B cell (primary cell): ENCODE data around the gene TENM4. TPM values are rescaled to one million over a fixed set of nuclear protein-coding genes. Genes with fewer than 3 reads are reported as not detected.

Experiments used
- ATAC-seq: fragments of 200-7000 bp; cut with Tn5 transposase; one replicate; pipeline ENCODE4 v1.10.0; 2021; ENCODE audit warnings: low read depth, mild to moderate bottlenecking, moderate number of reproducible peaks, moderate library complexity
- CTCF ChIA-PET: fragments of 350-600 bp; sonication (Branson Sonifier 250); formaldehyde crosslinking; loops from one replicate; lab custom pipeline; 2021; ENCODE audit warnings: antibody characterized with exemption, inconsistent platforms; lab: Charles Lee
- POLR2A ChIA-PET: fragments of 350-600 bp; sonication (Branson Sonifier 250); formaldehyde crosslinking; loops from one replicate; lab custom pipeline; 2021; ENCODE audit warnings: antibody characterized with exemption; lab: Charles Lee
- DNase-seq: peaks from one replicate; pipeline ENCODE4 v3.0.0; 2013
- H2AFZ ChIP-seq: 2 replicates; pipeline ENCODE4 v1.6.1; 2012; ENCODE audit warnings: mild to moderate bottlenecking, low read depth, low read length; ENCODE audit not compliant: insufficient read depth, poor library complexity, severe bottlenecking
- H3K27ac ChIP-seq, 2 donors: 1 replicate in 1 of 2; 2 replicates in 1 of 2; pipeline ENCODE4 v1.5.1; 2012 to 2013; ENCODE audit warnings: low read length in 2 of 2, mild to moderate bottlenecking in 2 of 2, moderate library complexity in 1 of 2
- H3K27me3 ChIP-seq, 4 experiments: fragments of 200-600 bp in 1 of 4; sonication (generic) in 1 of 4; replicated peaks in 1 of 4; 1 replicate in 2 of 4; 2 replicates in 2 of 4; pipeline versions ENCODE4 v1.6.1 to v1.7.0; 2013 to 2016; ENCODE audit warnings: low read length in 3 of 4, mild to moderate bottlenecking in 2 of 4, mixed read lengths in 1 of 4, moderate library complexity in 1 of 4; ENCODE audit not compliant: insufficient read depth in 4 of 4, control insufficient read depth in 3 of 4; ENCODE audit errors: control extremely low read depth in 1 of 4
- H3K36me3 ChIP-seq, 2 experiments: replicated peaks in 1 of 2; 1 replicate in 1 of 2; 2 replicates in 1 of 2; pipeline versions ENCODE4 v1.6.1 to v1.7.1; 2013; ENCODE audit warnings: low read length in 1 of 2; ENCODE audit not compliant: insufficient read depth in 2 of 2, control insufficient read depth in 1 of 2; ENCODE audit errors: control extremely low read depth in 1 of 2, extremely low read depth in 1 of 2
- H3K4me1 ChIP-seq, 2 donors: fragments of 200-600 bp in 1 of 2; sonication (generic) in 1 of 2; 1 replicate in 1 of 2; 2 replicates in 1 of 2; pipeline versions ENCODE4 v1.5.1 to v1.6.1; 2013 to 2017; ENCODE audit warnings: low read length in 2 of 2; ENCODE audit not compliant: control insufficient read depth in 2 of 2, insufficient read depth in 2 of 2
- H3K4me2 ChIP-seq: replicated peaks from 2 replicates; pipeline ENCODE3; 2012; ENCODE audit warnings: mild to moderate bottlenecking, low read depth, low read length; ENCODE audit not compliant: poor library complexity, severe bottlenecking
- H3K4me3 ChIP-seq, 5 experiments: fragments of 200-600 bp in 1 of 5; sonication (generic) in 1 of 5; 1 replicate in 3 of 5; 2 replicates in 2 of 5; pipeline versions ENCODE4 v1.5.1 to v1.7.0; 2011 to 2016; ENCODE audit warnings: low read length in 4 of 5, mild to moderate bottlenecking in 4 of 5, low read depth in 2 of 5, control low read depth in 1 of 5, moderate library complexity in 1 of 5; ENCODE audit not compliant: insufficient read depth in 1 of 5; ENCODE audit errors: control extremely low read depth in 1 of 5, extremely low read depth in 1 of 5
- H3K79me2 ChIP-seq: fragments of 200-600 bp; sonication (generic); one replicate; pipeline ENCODE4 v1.6.0; 2016; ENCODE audit warnings: low read length; ENCODE audit not compliant: control insufficient read depth, insufficient read depth
- H3K9ac ChIP-seq: fragments of 200-600 bp; sonication (generic); 2 replicates; pipeline ENCODE4 v1.6.1; 2017; ENCODE audit warnings: mild to moderate bottlenecking, low read length, moderate library complexity
- H3K9me3 ChIP-seq, 3 donors: one replicate each; pipeline versions ENCODE4 v1.6.1 to v1.7.1; 2013; ENCODE audit warnings: low read length in 2 of 3; ENCODE audit not compliant: control insufficient read depth in 2 of 3, insufficient read depth in 1 of 3; ENCODE audit errors: control extremely low read depth in 1 of 3
- H4K20me1 ChIP-seq: 2 replicates; pipeline ENCODE4 v1.6.0; 2012; ENCODE audit warnings: mild to moderate bottlenecking, low read length; ENCODE audit not compliant: insufficient read depth, control insufficient read depth, poor library complexity, severe bottlenecking
- H3K27ac Mint-ChIP-seq: one replicate; pipeline ENCODE4 v1.8.0; 2021; ENCODE audit warnings: mixed read lengths
- H3K27me3 Mint-ChIP-seq: one replicate; pipeline ENCODE4 v1.8.0; 2021; ENCODE audit warnings: mixed read lengths
- H3K4me1 Mint-ChIP-seq: one replicate; pipeline ENCODE4 v1.8.0; 2021; ENCODE audit warnings: mixed read lengths
- H3K4me3 Mint-ChIP-seq: one replicate; pipeline ENCODE4 v1.8.0; 2021; ENCODE audit warnings: mixed read lengths
- H3K9me3 Mint-ChIP-seq: one replicate; pipeline ENCODE4 v1.8.0; 2022; ENCODE audit warnings: mixed read lengths; ENCODE audit not compliant: insufficient read depth
- CTCF ChIP-seq: fragments of 200-600 bp; IDR thresholded peaks from one replicate; pipeline ENCODE4 v1.8.0; 2022; ENCODE audit warnings: antibody characterized with exemption, mild to moderate bottlenecking
- EZH2 ChIP-seq: IDR thresholded peaks from 2 replicates; pipeline ENCODE4 v1.6.1; 2012; ENCODE audit warnings: borderline replicate concordance, low read depth, mild to moderate bottlenecking, moderate library complexity, low read length; ENCODE audit not compliant: insufficient read depth, poor library complexity, severe bottlenecking
- WGBS: methylation state at CpG from one replicate; pipeline ENCODE4 v1.1.5; 2013; ENCODE audit warnings: missing lambda C conversion rate; ENCODE audit not compliant: insufficient coverage; 5-methylcytosine and 5-hydroxymethylcytosine counted together
- intact Hi-C: fragments of 100-400 bp; cut with micrococcal nuclease; formaldehyde crosslinking; loops from one replicate; pipeline ENCODE4 v1.10.0; 2022
- polyA plus RNA-seq: library from polyadenylated mRNA; depleted of rRNA; stranded (reverse); fragments of >200 nt; gene quantifications from 2 replicates; pipeline ENCODE4 v1.2.3, GENCODE V29; 2012
- total RNA-seq, 2 donors: library from RNA; stranded (reverse); fragments of 120-200 nt in 1 of 2; gene quantifications; 1 replicate in 1 of 2; 2 replicates in 1 of 2; pipeline versions ENCODE4 v1.2.3 to v1.2.4, GENCODE V29; 2013 to 2022

Gene TENM4
- total and polyA plus RNA-seq, 2 donors (not counting 1 experiment from before 2014, with no cell fraction given) = 0.09 to 5.7 TPM

- Mint-ChIP-seq H3K4me1 (no peaks in the 10 kb centered on the region), H3K27ac (no peak overlapping the region), H3K9me3 (peaks cover 5% of the 10 kb centered on the region), H3K27me3 (peaks cover 22% of the 10 kb centered on the region), H3K4me3 (no peak overlapping the region)
- intact Hi-C loops = no loop called here
- Histone ChIP-seq H3K79me2 (no peaks in the 10 kb centered on the region), H3K27ac (no peak overlapping the region), H3K4me2 (no peak overlapping the region), H3K9me3 (no peaks in the 10 kb centered on the region), H3K27me3 (peaks cover 0 to 10% (median 0%) of the 10 kb centered on the region in 4 experiments), H3K4me3 (no peak overlapping the region), H3K9ac (no peak overlapping the region), H4K20me1 (no peaks in the 10 kb centered on the region), H2AFZ (no peak overlapping the region), H3K4me1 (no peaks in the 10 kb centered on the region), H3K36me3 (no peaks in the 10 kb centered on the region)
- CTCF ChIA-PET = no interaction called here
- WGBS = 71% methylated on average over 5 of the region's 6 CpGs
- no peak for ATAC-seq
- TF ChIP-seq EZH2 (no peak), CTCF (no peak)
- no peak for DNase-seq
- POLR2A ChIA-PET = no interaction called here
Observed at GRCh38 chr11:78949976-78950690, 490.7 kb downstream of the TENM4 start.
